ENCODE data around the gene RBBP5.

The RBBP5 gene

GRCh38 chr1:205073511-205073910, 48.3 kb downstream of the RBBP5 start:
- Histone ChIP-seq H3K9ac (ENCODE audit: low read length) (no peak overlapping the region), H3K4me3 (ENCODE audit: low read length) (no peak overlapping the region), H3K9me3 (ENCODE audit: control insufficient read depth, low read length) (no peaks in the 10 kb centered on the region), H3K36me3 (ENCODE audit: control insufficient read depth, insufficient read depth, low read length, severe bottlenecking) (no peaks in the 10 kb centered on the region), H3K27me3 (replicated peaks; ENCODE audit: control insufficient read depth, insufficient read depth, low read length) (no peaks in the 10 kb centered on the region), H3K4me1 (ENCODE audit: control insufficient read depth, insufficient read depth, low read length) (peaks cover 31% of the 10 kb centered on the region)
- no peak for DNase-seq (ENCODE audit: low read depth)

GRCh38 chr1:205072881-205073280, 48.9 kb downstream of the RBBP5 start:
- Histone ChIP-seq H3K9me3 (ENCODE audit: control insufficient read depth, low read length) (no peaks in the 10 kb centered on the region), H3K4me1 (ENCODE audit: control insufficient read depth, insufficient read depth, low read length) (peaks cover 30% of the 10 kb centered on the region)

GRCh38 chr1:205072286-205072685, 49.5 kb downstream of the RBBP5 start:
- Histone ChIP-seq H3K4me3 (ENCODE audit: low read length) (no peak overlapping the region), H3K36me3 (ENCODE audit: control insufficient read depth, insufficient read depth, low read length, severe bottlenecking) (no peaks in the 10 kb centered on the region), H3K9ac (ENCODE audit: low read length) (no peak overlapping the region), H3K9me3 (ENCODE audit: control insufficient read depth, low read length) (no peaks in the 10 kb centered on the region), H3K4me1 (ENCODE audit: control insufficient read depth, insufficient read depth, low read length) (peaks cover 24% of the 10 kb centered on the region), H3K27me3 (replicated peaks; ENCODE audit: control insufficient read depth, insufficient read depth, low read length) (no peaks in the 10 kb centered on the region)
- no peak for DNase-seq (ENCODE audit: low read depth)

More at GRCh38 chr1:205072881-205073280, 48.9 kb downstream of the RBBP5 start:
- no peak for DNase-seq (ENCODE audit: low read depth)
- no peaks in the 10 kb centered on the region for H3K27me3 ChIP-seq (replicated peaks; ENCODE audit: control insufficient read depth, insufficient read depth, low read length)
- H3K36me3 ChIP-seq (ENCODE audit: control insufficient read depth, insufficient read depth, low read length, severe bottlenecking) = no peaks in the 10 kb centered on the region
- H3K4me3 ChIP-seq (ENCODE audit: low read length) = no peak overlapping the region
- no peak overlapping the region for H3K9ac ChIP-seq (ENCODE audit: low read length)

DNA sequence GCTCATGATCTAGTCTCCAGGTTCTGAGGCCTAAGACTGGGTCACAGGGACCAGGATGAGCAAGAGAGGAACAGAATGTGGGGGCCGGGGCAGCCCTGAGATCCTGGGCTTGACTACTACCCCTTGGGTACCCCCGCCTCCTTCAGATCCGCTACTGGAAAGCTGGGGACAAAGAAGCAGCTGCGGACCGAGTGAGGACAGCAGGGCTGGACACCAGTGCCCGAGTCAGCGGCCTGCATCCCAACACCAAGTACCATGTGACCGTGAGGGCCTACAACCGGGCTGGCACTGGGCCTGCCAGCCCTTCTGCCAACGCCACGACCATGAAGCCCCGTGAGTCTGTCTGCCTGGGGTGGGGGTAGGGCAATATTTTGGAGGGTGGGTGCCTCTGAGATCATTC, 50.0 kb downstream of the RBBP5 start:
- no peak overlapping the region for H3K4me3 ChIP-seq (ENCODE audit: low read length)
- no peak for DNase-seq (ENCODE audit: low read depth)
- H3K36me3 ChIP-seq (ENCODE audit: control insufficient read depth, insufficient read depth, low read length, severe bottlenecking) = no peaks in the 10 kb centered on the region
- no peaks in the 10 kb centered on the region for H3K9me3 ChIP-seq (ENCODE audit: control insufficient read depth, low read length)
- peaks cover 19% of the 10 kb centered on the region for H3K4me1 ChIP-seq (ENCODE audit: control insufficient read depth, insufficient read depth, low read length)
- H3K9ac ChIP-seq (ENCODE audit: low read length) = no peak overlapping the region
- H3K27me3 ChIP-seq (replicated peaks; ENCODE audit: control insufficient read depth, insufficient read depth, low read length) = no peaks in the 10 kb centered on the region

DNA sequence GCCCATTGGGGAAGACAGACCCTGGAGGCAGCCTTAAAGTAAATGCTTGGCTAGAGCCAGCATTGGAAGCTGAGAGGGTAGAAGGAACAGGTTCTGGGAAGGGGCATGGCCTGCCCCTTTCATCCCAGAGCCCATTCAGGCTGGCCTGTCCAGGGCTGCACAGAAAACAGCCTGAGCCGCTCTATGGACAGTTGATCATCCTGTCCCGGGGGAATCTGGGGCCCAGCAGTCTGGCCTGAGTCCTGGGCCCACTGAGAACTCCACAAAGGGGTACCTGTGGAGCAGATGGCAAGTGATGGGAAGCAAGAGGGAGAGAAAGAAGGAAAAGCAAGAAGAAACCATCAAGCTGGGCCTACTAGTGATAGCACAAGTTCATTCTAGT, 50.8 kb downstream of the RBBP5 start:
- H3K4me1 ChIP-seq (ENCODE audit: control insufficient read depth, insufficient read depth, low read length) = peaks cover 11% of the 10 kb centered on the region
- H3K9me3 ChIP-seq (ENCODE audit: control insufficient read depth, low read length) = no peaks in the 10 kb centered on the region
- H3K36me3 ChIP-seq (ENCODE audit: control insufficient read depth, insufficient read depth, low read length, severe bottlenecking) = no peaks in the 10 kb centered on the region
- no peak overlapping the region for H3K4me3 ChIP-seq (ENCODE audit: low read length)
- no peak for DNase-seq (ENCODE audit: low read depth)
- H3K9ac ChIP-seq (ENCODE audit: low read length) = no peak overlapping the region
- no peaks in the 10 kb centered on the region for H3K27me3 ChIP-seq (replicated peaks; ENCODE audit: control insufficient read depth, insufficient read depth, low read length)

DNA sequence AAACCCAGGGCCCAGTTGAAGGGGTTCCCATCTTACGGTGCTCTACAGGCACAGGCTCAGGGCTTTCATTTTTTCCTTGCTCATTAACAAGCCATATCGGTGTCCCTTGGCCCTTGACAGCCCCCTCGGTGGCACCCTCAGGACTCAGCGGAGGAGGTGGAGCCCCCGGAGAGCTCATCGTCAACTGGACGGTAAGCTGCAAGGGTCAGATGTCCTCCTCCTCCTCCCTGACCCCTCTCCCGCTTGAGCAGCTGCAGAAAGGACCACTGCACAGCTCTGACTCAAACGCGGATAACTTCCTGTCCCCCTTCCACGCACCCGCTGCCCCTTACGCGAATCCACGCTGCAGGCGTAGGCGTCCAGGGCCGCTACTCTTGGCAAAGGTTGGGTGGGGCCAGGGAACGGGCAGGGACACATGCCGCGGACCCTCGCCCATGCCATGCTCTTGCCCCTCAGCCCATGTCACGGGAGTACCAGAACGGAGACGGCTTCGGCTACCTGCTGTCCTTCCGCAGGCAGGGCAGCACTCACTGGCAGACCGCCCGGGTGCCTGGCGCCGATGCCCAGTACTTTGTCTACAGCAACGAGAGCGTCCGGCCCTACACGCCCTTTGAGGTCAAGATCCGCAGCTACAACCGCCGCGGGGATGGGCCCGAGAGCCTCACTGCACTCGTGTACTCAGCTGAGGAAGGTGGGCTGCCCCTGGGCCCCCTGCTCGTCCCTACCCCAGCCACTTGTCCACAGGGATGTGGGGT, 52.2 kb downstream of the RBBP5 start:
- Histone ChIP-seq H3K36me3 (ENCODE audit: control insufficient read depth, insufficient read depth, low read length, severe bottlenecking) (no peaks in the 10 kb centered on the region), H3K4me3 (ENCODE audit: low read length) (no peak overlapping the region), H3K9me3 (ENCODE audit: control insufficient read depth, low read length) (no peaks in the 10 kb centered on the region), H3K27me3 (replicated peaks; ENCODE audit: control insufficient read depth, insufficient read depth, low read length) (no peaks in the 10 kb centered on the region), H3K9ac (ENCODE audit: low read length) (peak overlapping the region; percentile 50), H3K4me1 (ENCODE audit: control insufficient read depth, insufficient read depth, low read length) (peaks cover 11% of the 10 kb centered on the region)
- no peak for DNase-seq (ENCODE audit: low read depth)

DNA sequence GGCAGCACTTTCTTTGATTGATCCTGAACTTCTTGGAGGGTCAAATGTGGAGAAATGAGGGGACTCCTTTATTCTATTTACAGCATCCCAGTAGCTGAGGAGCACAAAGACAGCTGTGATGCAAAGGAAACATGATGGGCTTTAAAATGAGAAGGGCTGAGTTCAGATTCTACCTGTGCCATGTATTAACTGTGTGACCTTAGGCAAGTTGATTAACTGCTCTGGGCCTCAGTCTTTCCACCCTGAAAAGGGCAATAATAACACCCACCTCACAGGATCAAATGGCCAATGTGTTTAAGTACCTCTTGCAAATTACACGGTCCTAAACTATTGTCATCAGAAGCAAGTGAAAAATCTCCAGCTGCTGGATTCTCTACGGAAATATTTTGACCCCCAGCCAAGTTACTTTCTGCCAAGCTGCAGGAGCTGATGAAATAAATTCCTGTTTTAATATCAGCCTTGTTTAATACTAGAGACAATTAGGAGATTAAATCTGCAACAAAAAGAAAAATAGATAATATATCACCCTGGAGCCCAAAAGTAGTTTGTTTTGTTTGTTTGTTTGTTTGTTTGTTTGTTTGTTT, 53.2 kb downstream of the RBBP5 start:
- DNase-seq (ENCODE audit: low read depth) = peak; percentile 33
- H3K27me3 ChIP-seq (replicated peaks; ENCODE audit: control insufficient read depth, insufficient read depth, low read length) = no peaks in the 10 kb centered on the region
- H3K9ac ChIP-seq (ENCODE audit: low read length) = peak overlapping the region; percentile 50

DNA sequence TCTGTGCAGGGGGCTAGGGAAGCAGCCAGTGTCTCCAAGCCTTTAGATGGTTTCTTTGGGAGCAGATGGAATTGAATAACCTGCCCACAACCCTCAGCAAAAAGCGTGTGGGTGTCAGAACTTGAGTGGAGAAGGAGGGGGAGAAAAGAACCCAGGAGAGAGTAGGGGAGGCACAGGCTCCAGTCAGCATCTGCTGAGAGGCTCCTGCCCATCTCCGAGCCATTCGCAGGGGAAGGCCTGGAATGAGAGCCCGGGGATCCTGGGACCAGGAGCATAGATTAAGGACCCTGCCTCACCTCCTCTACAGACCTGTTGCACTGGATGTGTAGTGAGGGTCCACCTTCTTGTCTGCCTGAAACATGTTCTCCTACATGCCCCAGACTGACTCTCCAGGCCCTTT, 53.8 kb downstream of the RBBP5 start:
- Histone ChIP-seq H3K4me1 (ENCODE audit: control insufficient read depth, insufficient read depth, low read length) (peaks cover 11% of the 10 kb centered on the region), H3K9me3 (ENCODE audit: control insufficient read depth, low read length) (no peaks in the 10 kb centered on the region), H3K4me3 (ENCODE audit: low read length) (no peak overlapping the region), H3K27me3 (replicated peaks; ENCODE audit: control insufficient read depth, insufficient read depth, low read length) (no peaks in the 10 kb centered on the region), H3K9ac (ENCODE audit: low read length) (no peak overlapping the region), H3K36me3 (ENCODE audit: control insufficient read depth, insufficient read depth, low read length, severe bottlenecking) (no peaks in the 10 kb centered on the region)
- no peak for DNase-seq (ENCODE audit: low read depth)

More for the DNA sequence above, 53.2 kb downstream of the RBBP5 start:
- Histone ChIP-seq H3K9me3 (ENCODE audit: control insufficient read depth, low read length) (no peaks in the 10 kb centered on the region), H3K4me1 (ENCODE audit: control insufficient read depth, insufficient read depth, low read length) (peaks cover 11% of the 10 kb centered on the region), H3K4me3 (ENCODE audit: low read length) (no peak overlapping the region), H3K36me3 (ENCODE audit: control insufficient read depth, insufficient read depth, low read length, severe bottlenecking) (no peaks in the 10 kb centered on the region)

- Histone ChIP-seq H3K9me3 (ENCODE audit: control insufficient read depth, low read length) (no peaks in the 10 kb centered on the region), H3K4me3 (ENCODE audit: low read length) (no peak overlapping the region), H3K4me1 (ENCODE audit: control insufficient read depth, insufficient read depth, low read length) (peaks cover 11% of the 10 kb centered on the region), H3K27me3 (replicated peaks; ENCODE audit: control insufficient read depth, insufficient read depth, low read length) (peaks cover 1% of the 10 kb centered on the region), H3K9ac (ENCODE audit: low read length) (no peak overlapping the region), H3K36me3 (ENCODE audit: control insufficient read depth, insufficient read depth, low read length, severe bottlenecking) (no peaks in the 10 kb centered on the region)
- DNase-seq (ENCODE audit: low read depth) = no peak
Observed at GRCh38 chr1:205067031-205067430, 54.7 kb downstream of the RBBP5 start.

DNA sequence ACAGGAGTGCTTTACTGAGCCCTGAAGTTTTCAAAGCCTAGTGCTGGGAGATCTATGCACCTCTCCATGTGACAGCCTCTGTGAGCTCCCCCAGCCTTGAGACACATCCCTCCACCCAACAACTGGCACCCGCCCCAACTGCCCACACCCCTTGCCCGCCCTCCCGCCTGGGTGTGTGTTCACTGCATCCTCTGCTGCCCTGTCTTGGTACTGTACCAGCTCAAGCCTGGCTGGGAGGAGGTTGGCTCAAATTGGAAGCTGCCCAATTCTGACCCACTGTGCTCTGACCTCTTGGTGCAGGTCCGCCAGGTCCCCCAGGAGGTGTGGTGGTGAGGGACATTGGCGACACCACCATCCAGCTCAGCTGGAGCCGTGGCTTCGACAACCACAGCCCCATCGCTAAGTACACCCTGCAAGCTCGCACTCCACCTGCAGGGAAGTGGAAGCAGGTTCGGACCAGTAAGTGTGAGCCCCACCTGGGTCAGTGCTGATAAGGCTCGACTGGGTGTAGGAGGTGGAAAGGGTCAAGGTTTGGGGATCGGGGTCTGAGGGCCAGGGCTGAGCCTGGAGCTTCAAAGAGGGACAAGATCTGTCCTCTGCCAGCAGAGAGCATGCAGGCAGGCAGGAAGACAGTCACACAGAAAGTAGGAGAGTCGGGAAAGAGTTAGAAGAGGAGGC, 55.5 kb downstream of the RBBP5 start:
- H3K4me3 ChIP-seq (ENCODE audit: low read length) = no peak overlapping the region
- no peaks in the 10 kb centered on the region for H3K36me3 ChIP-seq (ENCODE audit: control insufficient read depth, insufficient read depth, low read length, severe bottlenecking)
- no peaks in the 10 kb centered on the region for H3K9me3 ChIP-seq (ENCODE audit: control insufficient read depth, low read length)
- no peak overlapping the region for H3K9ac ChIP-seq (ENCODE audit: low read length)
- peaks cover 11% of the 10 kb centered on the region for H3K4me1 ChIP-seq (ENCODE audit: control insufficient read depth, insufficient read depth, low read length)
- DNase-seq (ENCODE audit: low read depth) = no peak
- peaks cover 3% of the 10 kb centered on the region for H3K27me3 ChIP-seq (replicated peaks; ENCODE audit: control insufficient read depth, insufficient read depth, low read length)

GRCh38 chr1:205065666-205066065, 56.1 kb downstream of the RBBP5 start:
- Histone ChIP-seq H3K27me3 (replicated peaks; ENCODE audit: control insufficient read depth, insufficient read depth, low read length) (peaks cover 3% of the 10 kb centered on the region), H3K4me1 (ENCODE audit: control insufficient read depth, insufficient read depth, low read length) (peaks cover 11% of the 10 kb centered on the region), H3K4me3 (ENCODE audit: low read length) (no peak overlapping the region), H3K9ac (ENCODE audit: low read length) (no peak overlapping the region), H3K9me3 (ENCODE audit: control insufficient read depth, low read length) (no peaks in the 10 kb centered on the region), H3K36me3 (ENCODE audit: control insufficient read depth, insufficient read depth, low read length, severe bottlenecking) (no peaks in the 10 kb centered on the region)
- DNase-seq (ENCODE audit: low read depth) = no peak
